Measurements from ENCODE around the gene PRKAR1B.

The PRKAR1B gene

GRCh38 chr7:528451-528850 lies 198.6 kb downstream of the PRKAR1B start:
- DNase-seq (ENCODE audit: extremely low read depth in 1 of 2, low read depth in 1 of 2), result no peak

GRCh38 chr7:527723-528122 lies 199.4 kb downstream of the PRKAR1B start:
- DNase-seq (ENCODE audit: extremely low read depth in 1 of 2, low read depth in 1 of 2), result no peak

DNA sequence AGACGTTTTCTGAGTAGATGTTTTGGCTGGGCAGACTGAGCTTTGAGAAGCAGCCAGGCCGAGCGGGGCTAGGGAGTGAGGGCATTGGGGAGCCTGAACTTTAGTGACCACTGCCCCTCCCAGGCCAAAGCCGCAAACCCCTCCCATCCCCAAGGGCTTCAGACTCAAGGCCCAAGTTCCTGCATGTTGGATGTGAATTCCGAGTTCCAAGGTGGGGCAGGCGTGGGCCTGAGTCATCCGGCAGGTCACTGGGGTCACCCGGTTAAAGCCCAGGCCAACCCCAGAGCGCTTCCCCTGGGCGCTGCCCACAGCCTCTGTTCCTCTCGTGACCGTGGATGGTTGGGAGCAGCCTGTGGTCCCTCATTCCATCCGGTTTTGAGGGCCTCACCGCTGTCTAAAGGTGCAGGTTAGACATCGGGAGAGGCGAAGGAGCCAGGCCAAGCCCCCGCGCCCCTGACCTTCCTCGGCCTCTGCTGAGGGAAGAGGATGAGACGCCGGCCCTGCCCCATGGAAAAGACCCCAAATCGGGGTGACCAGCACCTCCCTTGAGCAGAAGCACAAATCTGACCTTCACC lies 200.5 kb downstream of the PRKAR1B start:
- DNase-seq (ENCODE audit: extremely low read depth in 1 of 2, low read depth in 1 of 2), result no peak

DNA sequence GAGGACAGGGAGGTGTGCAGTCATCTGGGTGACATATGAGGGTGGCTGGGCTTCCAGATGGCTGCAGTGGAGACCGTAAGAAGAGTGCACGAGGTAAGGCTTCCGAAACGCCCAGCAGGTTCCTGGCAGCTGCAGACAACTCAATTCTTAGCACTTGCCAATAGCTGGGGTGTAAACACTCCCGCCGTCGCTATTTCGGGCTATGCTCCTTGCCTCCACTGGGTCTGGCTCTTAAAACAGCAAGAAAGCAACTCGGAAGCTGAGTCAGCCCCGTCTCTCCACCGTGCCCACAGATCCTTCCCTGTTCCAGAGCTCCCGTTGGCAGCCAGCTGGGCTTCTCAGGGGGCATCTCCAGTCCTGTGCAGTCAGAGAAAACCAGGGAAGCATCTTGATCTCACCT lies 201.3 kb downstream of the PRKAR1B start:
- DNase-seq (ENCODE audit: extremely low read depth in 1 of 2, low read depth in 1 of 2), result no peak

DNA sequence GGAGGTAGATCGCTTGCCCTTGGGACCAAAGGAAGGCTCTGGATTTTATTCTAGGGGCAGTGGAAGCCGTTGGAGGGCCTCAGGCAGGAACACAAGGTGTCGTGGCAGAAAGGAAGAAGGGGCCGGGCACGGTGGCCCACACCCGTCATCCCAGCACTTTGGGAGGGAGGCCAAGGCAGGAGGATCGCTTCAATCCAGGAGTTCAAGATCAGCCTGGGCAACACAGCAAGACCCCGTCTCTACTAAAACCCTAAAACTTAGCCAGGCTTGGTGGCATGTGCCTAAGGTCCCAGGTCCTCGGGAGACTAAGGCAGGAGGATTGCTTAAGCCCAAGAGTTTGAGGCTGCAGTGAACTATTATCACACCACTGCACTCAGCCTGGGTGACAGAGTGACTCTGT lies 202.3 kb downstream of the PRKAR1B start:
- DNase-seq (ENCODE audit: extremely low read depth in 1 of 2, low read depth in 1 of 2), result no peak

GRCh38 chr7:523347-524336 lies 203.4 kb downstream of the PRKAR1B start:
- DNase-seq (ENCODE audit: extremely low read depth in 1 of 2, low read depth in 1 of 2), result no peak

DNA sequence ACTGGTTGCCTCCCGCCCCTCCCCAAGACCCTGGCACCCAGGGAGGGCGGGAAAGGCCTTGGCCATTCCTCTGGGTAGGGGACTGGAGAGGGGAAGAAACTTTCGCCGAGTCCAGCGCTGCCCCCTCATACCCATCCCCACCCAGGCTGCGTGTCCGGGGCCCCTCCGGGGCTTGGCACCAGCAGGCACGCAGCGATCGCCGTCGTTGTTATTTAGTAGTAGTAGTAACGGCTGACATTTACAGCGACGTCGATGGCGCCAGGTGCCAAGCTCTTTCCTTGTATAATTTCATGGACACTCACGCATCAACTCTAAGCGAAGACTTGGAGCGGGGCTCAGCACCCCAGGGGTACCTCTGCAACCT lies 204.1 kb downstream of the PRKAR1B start:
- DNase-seq (ENCODE audit: extremely low read depth in 1 of 2, low read depth in 1 of 2), result no peak

- no peak for DNase-seq (ENCODE audit: extremely low read depth in 1 of 2, low read depth in 1 of 2)
Measured at GRCh38 chr7:522071-522950, 204.8 kb downstream of the PRKAR1B start.

- no peak for DNase-seq (ENCODE audit: extremely low read depth in 1 of 2, low read depth in 1 of 2)
Measured at GRCh38 chr7:521221-522070, 205.6 kb downstream of the PRKAR1B start.

GRCh38 chr7:520503-521161 lies 206.4 kb downstream of the PRKAR1B start:
- no peak for DNase-seq (ENCODE audit: extremely low read depth in 1 of 2, low read depth in 1 of 2)

DNA sequence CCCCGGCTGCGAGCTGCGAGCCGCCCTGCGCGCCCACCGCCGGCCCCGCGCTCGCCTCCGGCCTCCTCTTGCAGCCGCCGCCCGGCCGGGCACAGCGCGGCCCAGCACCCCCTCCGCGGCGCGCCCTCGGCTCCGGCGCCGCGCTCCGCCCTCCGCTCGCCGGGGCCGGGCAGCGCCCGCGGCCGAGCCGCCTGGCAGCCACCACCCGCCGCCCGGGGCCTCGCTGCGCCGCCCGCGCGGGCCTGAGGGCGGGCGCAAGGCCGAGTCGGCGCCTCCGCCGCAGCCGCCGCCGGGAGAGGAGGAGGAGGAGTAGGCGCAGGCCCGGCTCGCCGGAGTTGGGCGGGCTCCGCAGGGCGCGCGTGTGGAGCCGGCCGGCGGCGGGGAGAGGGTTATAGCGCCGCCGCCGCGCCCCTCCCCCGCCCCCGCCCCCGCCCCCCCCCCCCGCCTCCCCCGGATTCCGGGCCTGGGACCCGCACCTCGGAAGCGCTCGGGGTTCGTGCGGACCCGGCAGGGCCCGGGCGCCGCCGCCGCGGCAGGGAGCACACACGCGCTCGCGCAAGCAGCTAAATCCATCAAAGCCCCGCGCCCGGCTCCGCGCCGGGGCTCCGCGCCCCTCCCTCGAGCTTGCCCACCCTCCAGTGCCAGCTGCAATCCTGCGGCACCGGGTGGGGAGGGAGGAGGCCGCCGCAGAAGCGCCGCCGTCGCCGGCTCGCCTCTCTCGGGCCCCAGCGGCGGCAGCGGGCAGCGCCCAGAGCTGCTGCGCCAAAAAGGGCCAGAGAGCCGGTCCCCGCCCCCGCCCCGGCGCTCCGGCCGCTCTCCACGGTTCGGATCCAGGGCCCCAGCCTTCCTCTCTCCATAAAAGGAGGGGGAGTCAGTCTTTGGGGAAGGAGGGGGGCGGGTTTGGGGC lies 207.3 kb downstream of the PRKAR1B start, which contains the start of gene PDGFA:
Gene PDGFA, minus strand, starts transcription at position 363 of the 907 bp plus-strand sequence. CDS start 845 bp downstream, outside the sequence.
- no peak for DNase-seq (ENCODE audit: extremely low read depth in 1 of 2, low read depth in 1 of 2)

DNA sequence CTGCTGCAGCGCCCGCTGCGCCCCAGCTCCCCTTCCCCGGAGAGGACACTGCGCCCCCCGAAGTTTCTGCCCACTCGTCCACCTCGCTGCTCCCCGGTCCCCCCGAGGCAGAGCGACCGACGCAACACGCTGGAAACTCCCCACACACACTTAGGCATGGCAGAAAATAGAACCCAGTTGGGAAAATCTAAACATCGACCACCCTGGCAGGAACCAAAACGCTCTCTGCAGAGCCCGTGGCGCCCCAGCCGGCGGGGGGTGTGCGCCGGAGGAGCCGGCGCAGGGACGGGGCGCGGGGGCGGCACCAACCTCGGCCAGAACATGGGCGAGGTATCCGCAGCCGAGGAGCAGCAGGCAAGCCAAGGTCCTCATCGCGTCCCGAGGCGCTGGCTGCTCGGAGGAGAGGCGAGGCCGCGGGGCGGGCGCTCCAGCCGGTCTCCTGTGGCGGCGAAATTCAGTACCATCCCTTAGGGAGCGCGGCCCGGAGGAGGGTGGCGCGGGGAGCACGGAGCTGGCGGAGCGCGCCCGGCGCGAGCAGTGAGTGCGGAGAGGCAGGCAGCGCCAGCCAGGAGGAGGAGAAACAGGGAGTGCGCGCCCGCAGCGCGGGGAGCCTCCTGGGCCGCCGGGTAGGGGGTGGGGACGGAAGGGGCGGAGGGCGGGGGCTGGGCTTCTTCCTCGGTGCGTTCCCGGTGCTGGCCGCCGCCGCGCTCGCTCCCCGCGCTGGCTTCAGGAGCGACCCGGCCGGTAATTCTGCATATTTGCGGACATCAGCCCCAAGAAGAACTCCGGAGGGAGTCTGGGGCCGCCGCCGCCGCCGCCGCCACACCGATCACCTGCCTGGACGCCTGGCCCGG lies 208.2 kb downstream of the PRKAR1B start:
- DNase-seq (ENCODE audit: extremely low read depth in 1 of 2, low read depth in 1 of 2), result no peak

GRCh38 chr7:517774-518629 lies 209.1 kb downstream of the PRKAR1B start:
- DNase-seq (ENCODE audit: extremely low read depth in 1 of 2, low read depth in 1 of 2), result no peak

GRCh38 chr7:516606-517456 lies 210.2 kb downstream of the PRKAR1B start:
- DNase-seq (ENCODE audit: extremely low read depth in 1 of 2, low read depth in 1 of 2), result no peak

DNA sequence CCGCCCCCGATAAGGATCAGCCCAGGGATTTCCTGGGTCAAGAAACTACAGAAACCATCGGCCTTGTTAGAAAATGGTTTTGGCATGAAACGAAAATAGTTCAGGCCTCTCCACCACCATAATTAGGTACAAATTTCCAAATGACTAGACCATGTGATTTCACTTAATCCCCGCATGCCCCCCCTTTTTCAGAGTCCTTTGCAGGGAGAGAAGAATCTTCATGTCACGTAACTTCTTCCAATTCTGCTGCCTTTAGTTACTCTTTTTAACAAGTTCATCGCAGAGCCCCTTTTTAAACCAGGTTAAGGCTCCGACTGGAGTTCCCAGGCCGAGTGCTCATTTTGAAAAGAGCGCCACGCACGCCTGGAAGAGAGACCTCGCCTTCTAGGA lies 210.9 kb downstream of the PRKAR1B start:
- no peak for DNase-seq (ENCODE audit: extremely low read depth in 1 of 2, low read depth in 1 of 2)

- no peak for DNase-seq (ENCODE audit: extremely low read depth in 1 of 2, low read depth in 1 of 2)
Measured at GRCh38 chr7:515628-516027, 211.5 kb downstream of the PRKAR1B start.

Measured in activated CD8-positive, alpha-beta memory T cell treated with anti-CD3 and anti-CD28 coated beads for 1 hour (primary cell).